ENCODE results near the gene RPS3. TPM values are rescaled to one million over a fixed set of nuclear protein-coding genes. Genes with fewer than 3 reads are reported as not detected.
A peak's percentile ranks its signal among the peaks of the same experiment; 100 is the strongest.

Gene RPS3
- polyA plus RNA-seq, 2 of the 4 experiments (the other 2 are of a cell fraction): 3,468 to 3,544 TPM

DNA sequence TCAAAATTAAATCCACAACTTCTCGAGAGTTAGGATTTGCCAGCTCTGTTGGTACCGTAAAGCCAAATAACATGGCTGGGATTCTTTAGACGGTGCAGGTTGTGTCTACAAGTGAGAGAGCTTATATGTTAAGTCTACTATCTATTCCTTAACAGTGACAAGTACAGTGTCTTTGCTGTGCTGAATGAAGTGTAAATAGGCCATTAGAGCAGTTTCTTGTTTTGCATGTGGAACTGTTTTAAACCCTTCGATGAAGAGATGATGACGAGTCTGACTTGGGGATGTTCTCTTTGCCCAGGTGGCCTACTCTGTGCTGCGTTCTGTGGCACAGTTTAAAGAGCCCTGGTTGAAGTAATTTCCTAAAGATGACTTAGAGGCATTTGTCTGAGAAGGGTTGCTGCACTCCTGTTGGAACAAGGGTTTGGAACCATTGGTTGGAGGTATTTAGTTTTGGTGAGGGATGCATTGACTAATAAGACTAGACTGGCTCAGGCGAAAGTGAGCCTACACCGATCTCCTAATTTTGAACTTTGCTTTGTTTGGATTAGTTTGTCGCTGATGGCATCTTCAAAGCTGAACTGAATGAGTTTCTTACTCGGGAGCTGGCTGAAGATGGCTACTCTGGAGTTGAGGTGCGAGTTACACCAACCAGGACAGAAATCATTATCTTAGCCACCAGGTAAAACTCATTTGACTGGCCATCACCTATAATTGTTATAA is 988 bp downstream of the RPS3 start:
- peak overlapping the region; percentile 77 for H3K4me3 ChIP-seq
- H3K9me3 ChIP-seq: no peaks in the 10 kb centered on the region
- H3K4me1 ChIP-seq: peaks cover 40% of the 10 kb centered on the region
- CTCF ChIA-PET: interaction anchor here (0.6 to 13.3 kb wide), 10 partner anchors 8 to 987 kb away, joined by 3 to 231 read pairs (median 3); no protein-coding TSS in a partner anchor
- ATAC-seq: peak; percentile 14 to 32; a peak in 3 of 6 replicates
- peak overlapping the region; percentile 94 for H3K4me2 ChIP-seq
- peak overlapping the region; percentile 90 to 93 for H3K27ac ChIP-seq
- 1% methylated on average over 11 of the region's 11 CpGs for WGBS (ENCODE audit: missing lambda C conversion rate)
- no peak for TF ChIP-seq RARB (CRISPR knock-in tag; IDR thresholded peaks at IDR 0.05)
- no peak for TF ChIP-seq HOXA7 (CRISPR knock-in tag; IDR thresholded peaks at IDR 0.05)
- TF ChIP-seq JUN (IDR thresholded peaks at IDR 0.05): no peak
- no peak for TF ChIP-seq MAFK (IDR thresholded peaks at IDR 0.05; ENCODE audit: partially characterized antibody)
- TF ChIP-seq ATOH8 (CRISPR knock-in tag; IDR thresholded peaks at IDR 0.05; ENCODE audit: low read depth): no peak
- TF ChIP-seq CHD2 (IDR thresholded peaks at IDR 0.05; ENCODE audit: low read length, partially characterized antibody): no peak
- no peak for TF ChIP-seq CTCF (IDR thresholded peaks at IDR 0.05)
- TF ChIP-seq RCOR1 (IDR thresholded peaks at IDR 0.05; ENCODE audit: low read depth, low read length): no peak
- TF ChIP-seq ZC3H11A (IDR thresholded peaks at IDR 0.05): no peak
- TF ChIP-seq, protein P1, sequence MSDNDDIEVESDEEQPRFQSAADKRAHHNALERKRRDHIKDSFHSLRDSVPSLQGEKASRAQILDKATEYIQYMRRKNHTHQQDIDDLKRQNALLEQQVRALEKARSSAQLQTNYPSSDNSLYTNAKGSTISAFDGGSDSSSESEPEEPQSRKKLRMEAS (IDR thresholded peaks at IDR 0.05): no peak; the same call in 1 of the 2 replicates
- no peak for TF ChIP-seq PHF8 (IDR thresholded peaks at IDR 0.05; ENCODE audit: borderline replicate concordance, low read depth)
- no peak for TF ChIP-seq FOSL2 (IDR thresholded peaks at IDR 0.05)
- no peak for TF ChIP-seq FOSL2 (CRISPR knock-in tag; IDR thresholded peaks at IDR 0.05)
- no peak for TF ChIP-seq CBX2 (IDR thresholded peaks at IDR 0.05; ENCODE audit: borderline replicate concordance, low read depth)
- no peak for TF ChIP-seq CBX8 (IDR thresholded peaks at IDR 0.05)
- no peak for TF ChIP-seq HDAC2 (IDR thresholded peaks at IDR 0.05)
- no peak for TF ChIP-seq EHMT2 (IDR thresholded peaks at IDR 0.05; ENCODE audit: low read depth)
- no peak for DNase-seq (ENCODE audit: low read depth in 1 of 2, low spot score in 1 of 2)
- no peak for FAIRE-seq
- POLR2A ChIA-PET: interaction anchor here (0.6 to 1.8 kb wide), 6 partner anchors 8 to 975 kb away, joined by 3 to 7 read pairs (median 4); no protein-coding TSS in a partner anchor

- 82% methylated on average over 10 of the region's 10 CpGs for WGBS (ENCODE audit: missing lambda C conversion rate)
- peak overlapping the region; percentile 77 for H3K4me3 ChIP-seq
- ATAC-seq (no peak), FAIRE-seq (no peak), DNase-seq (ENCODE audit: low read depth in 1 of 2, low spot score in 1 of 2) (no peak)
- CTCF ChIA-PET: interaction anchor here (1.2 to 13.3 kb wide), 3 partner anchors 21 to 53 kb away, joined by 4 to 231 read pairs (median 4); no protein-coding TSS in a partner anchor
- TF ChIP-seq SREBF2 (IDR thresholded peaks at IDR 0.05) (no peak), BCL3 (IDR thresholded peaks at IDR 0.05) (0 out of 3 replicates have a peak, but pooled peaks have one; percentile 2), HOXB13 (CRISPR knock-in tag; IDR thresholded peaks at IDR 0.05; ENCODE audit: low read depth) (no peak), TP53 (CRISPR knock-in tag; IDR thresholded peaks at IDR 0.05) (peak; percentile 69; the same call in 1 of the 2 replicates)
- POLR2A ChIA-PET: no interaction called here
- peak overlapping the region in 1 of 2 experiments; percentile 93; a peak in 4 of 6 replicates for H3K27ac ChIP-seq
- no peaks in the 10 kb centered on the region for H3K9me3 ChIP-seq
- peak overlapping the region; percentile 94 for H3K4me2 ChIP-seq
- H3K4me1 ChIP-seq: peaks cover 42% of the 10 kb centered on the region
Measured at GRCh38 chr11:75402002-75402773, 2.9 kb downstream of the RPS3 start.

Measured in A549 (cell line).